Measurements from ENCODE around the gene HEPACAM2. TPM values are rescaled to one million over a fixed set of nuclear protein-coding genes. Genes with fewer than 3 reads are reported as not detected.

The HEPACAM2 gene
- total and polyA plus RNA-seq, 4 experiments from 2014 or later = 0.15 TPM; not detected in 3

- H3K36me3 Mint-ChIP-seq = peaks cover 0 to 5% of the 10 kb centered on the region in 2 donors
- no peaks in the 10 kb centered on the region for H3K9me3 Mint-ChIP-seq
- no peaks in the 10 kb centered on the region for H3K36me3 ChIP-seq (ENCODE audit: insufficient read depth, low read length)
- POLR2A ChIA-PET (ENCODE audit: partially characterized antibody) = interaction anchor here (1.2 to 2.5 kb wide), 9 partner anchors 10 to 784 kb away, joined by 3 to 24 read pairs (median 8); partner anchors contain the start of genes CDK6, GATAD1, PEX1 and RBM48
- intact Hi-C loops (cut with micrococcal nuclease) = loop anchor here (1.0 to 10.0 kb wide), 3 partner anchors 329 to 1284 kb away; no protein-coding TSS in a partner anchor
- H3K27ac Mint-ChIP-seq = peak overlapping the region; percentile 85 to 100 (median 98)
- H3K27me3 Mint-ChIP-seq = no peaks in the 10 kb centered on the region
- H3K27ac ChIP-seq (ENCODE audit: low read depth, low read length) = peak overlapping the region; percentile 86
- H3K4me3 ChIP-seq (ENCODE audit: low read length in 2 of 2) = peak overlapping the region; percentile 66 to 99
- DNase-seq = no peak
- H3K4me3 Mint-ChIP-seq = peak overlapping the region; percentile 91 to 97 (median 95)
- peaks cover 31% of the 10 kb centered on the region for H3K4me1 ChIP-seq (ENCODE audit: insufficient read depth, low read length)
- no peaks in the 10 kb centered on the region for H3K9me3 ChIP-seq (ENCODE audit: control insufficient read depth in 1 of 2, low read length in 2 of 2)
- CTCF ChIA-PET (ENCODE audit: partially characterized antibody) = interaction anchor here (1.3 to 3.5 kb wide), 4 partner anchors 10 to 783 kb away, joined by 3 to 31 read pairs (median 6); partner anchors contain the start of gene SAMD9L
- H3K27me3 ChIP-seq (ENCODE audit: insufficient read depth, low read length) = no peaks in the 10 kb centered on the region
- peaks cover 9 to 20% (median 14%) of the 10 kb centered on the region in 4 donors for H3K4me1 Mint-ChIP-seq
Observed at GRCh38 chr7:93231259-93231658, 5.0 kb upstream of the HEPACAM2 start.

GRCh38 chr7:93228302-93228701, 2.0 kb upstream of the HEPACAM2 start:
- peak overlapping the region in 6 of 7 donors; percentile 1 to 77 (median 30) for H3K27ac Mint-ChIP-seq
- POLR2A ChIA-PET (ENCODE audit: partially characterized antibody) = interaction anchor here (0.7 to 1.2 kb wide), 2 partner anchors 111 to 466 kb away, joined by 3 read pairs; partner anchors contain the start of gene SAMD9
- Histone ChIP-seq H3K4me3 (ENCODE audit: low read length in 2 of 2) (no peak overlapping the region), H3K4me1 (ENCODE audit: insufficient read depth, low read length) (peaks cover 24% of the 10 kb centered on the region), H3K36me3 (ENCODE audit: insufficient read depth, low read length) (no peaks in the 10 kb centered on the region), H3K9me3 (ENCODE audit: control insufficient read depth in 1 of 2, low read length in 2 of 2) (no peaks in the 10 kb centered on the region), H3K27me3 (ENCODE audit: insufficient read depth, low read length) (no peaks in the 10 kb centered on the region), H3K27ac (ENCODE audit: low read depth, low read length) (no peak overlapping the region)
- H3K4me1 Mint-ChIP-seq = peaks cover 8 to 20% (median 12%) of the 10 kb centered on the region in 4 donors
- peak; percentile 35 to 75 (median 71) for DNase-seq
- no peaks in the 10 kb centered on the region for H3K27me3 Mint-ChIP-seq
- intact Hi-C loops (cut with micrococcal nuclease) = loop anchor here (1.0 kb wide), 2 partner anchors 110 to 607 kb away; no protein-coding TSS in a partner anchor
- CTCF ChIA-PET (ENCODE audit: partially characterized antibody) = interaction anchor here (0.9 to 4.1 kb wide), 16 partner anchors 11 to 781 kb away, joined by 3 to 19 read pairs (median 4); partner anchors contain the start of genes GATAD1, SAMD9 and SAMD9L
- no peaks in the 10 kb centered on the region for H3K9me3 Mint-ChIP-seq
- H3K36me3 Mint-ChIP-seq = peaks cover 0 to 5% of the 10 kb centered on the region in 2 donors
- H3K4me3 Mint-ChIP-seq = no peak overlapping the region

DNA sequence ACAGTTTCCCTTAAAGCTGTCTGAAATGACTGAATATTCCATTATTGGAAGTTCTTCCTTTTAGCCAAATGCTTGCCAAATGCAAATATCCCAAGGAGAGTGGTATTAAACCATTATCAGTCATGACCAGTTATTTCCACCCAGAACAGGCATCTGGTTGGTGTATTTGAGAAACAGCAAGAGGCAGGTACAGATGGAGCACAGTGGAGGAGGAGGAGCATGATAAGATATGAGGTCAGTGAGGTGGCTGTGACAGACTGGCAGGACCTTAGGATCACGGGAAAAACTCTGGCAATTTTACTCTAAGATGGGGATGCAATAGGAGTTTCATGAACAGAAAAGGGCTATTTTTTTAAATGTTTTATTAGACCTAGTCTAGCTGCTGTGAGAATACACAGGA, 6.4 kb downstream of the HEPACAM2 start:
- intact Hi-C loops (cut with micrococcal nuclease) = no loop called here

DNA sequence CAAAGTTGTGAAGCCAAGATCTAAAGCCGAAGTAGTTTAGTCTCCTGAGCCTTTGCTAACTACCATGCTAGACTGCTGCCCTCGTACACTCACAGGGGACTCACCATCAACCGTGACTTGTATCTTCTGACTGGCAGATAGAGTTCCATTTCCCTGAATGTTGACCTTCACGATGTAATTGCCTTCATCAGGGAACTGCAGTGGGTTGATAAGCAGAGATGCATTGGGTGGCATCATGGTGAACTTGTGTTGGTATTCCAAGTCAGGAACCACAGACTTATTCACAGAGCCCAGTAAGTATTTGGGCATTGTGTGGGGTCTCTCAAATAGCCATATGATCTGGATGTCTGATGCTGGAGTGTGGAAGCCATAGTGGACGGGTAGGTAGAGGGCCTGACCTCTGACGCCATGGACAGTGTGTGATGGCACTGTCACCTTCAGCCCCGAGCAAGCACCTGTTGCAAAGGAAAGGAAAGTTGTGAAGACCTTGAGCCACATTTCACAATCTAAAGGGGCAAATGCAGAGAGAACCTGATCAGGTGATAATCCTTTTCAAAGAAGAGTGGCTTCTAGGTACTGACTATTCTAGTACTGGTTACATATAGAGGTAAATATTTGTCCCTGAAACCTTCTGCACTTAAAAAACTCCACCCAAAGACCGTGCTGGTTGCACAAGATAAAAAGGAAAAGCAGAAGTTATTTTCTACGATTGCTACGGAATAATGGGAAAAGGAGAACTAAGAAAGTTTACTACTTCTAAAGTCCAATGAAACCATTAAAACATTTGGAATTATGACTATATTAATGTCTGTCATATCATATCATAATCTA, 7.1 kb downstream of the HEPACAM2 start:
- Histone ChIP-seq H3K36me3 (ENCODE audit: insufficient read depth, low read length) (no peaks in the 10 kb centered on the region), H3K4me3 (ENCODE audit: low read length in 2 of 2) (no peak overlapping the region), H3K27me3 (ENCODE audit: insufficient read depth, low read length) (no peaks in the 10 kb centered on the region), H3K4me1 (ENCODE audit: insufficient read depth, low read length) (no peaks in the 10 kb centered on the region), H3K27ac (ENCODE audit: low read depth, low read length) (no peak overlapping the region), H3K9me3 (ENCODE audit: control insufficient read depth in 1 of 2, low read length in 2 of 2) (no peaks in the 10 kb centered on the region)
- Mint-ChIP-seq H3K27me3 (peaks cover 21 to 24% of the 10 kb centered on the region in 2 donors), H3K4me1 (no peaks in the 10 kb centered on the region), H3K9me3 (no peaks in the 10 kb centered on the region), H3K36me3 (no peaks in the 10 kb centered on the region), H3K4me3 (no peak overlapping the region), H3K27ac (no peak overlapping the region)
- no peak for DNase-seq
- CTCF ChIA-PET (ENCODE audit: partially characterized antibody) = no interaction called here
- intact Hi-C loops (cut with micrococcal nuclease) = no loop called here
- POLR2A ChIA-PET (ENCODE audit: partially characterized antibody) = no interaction called here

More for the DNA sequence above, 6.4 kb downstream of the HEPACAM2 start:
- Histone ChIP-seq H3K36me3 (ENCODE audit: insufficient read depth, low read length) (no peaks in the 10 kb centered on the region), H3K27ac (ENCODE audit: low read depth, low read length) (no peak overlapping the region), H3K9me3 (ENCODE audit: control insufficient read depth in 1 of 2, low read length in 2 of 2) (no peaks in the 10 kb centered on the region), H3K4me3 (ENCODE audit: low read length in 2 of 2) (no peak overlapping the region), H3K27me3 (ENCODE audit: insufficient read depth, low read length) (no peaks in the 10 kb centered on the region), H3K4me1 (ENCODE audit: insufficient read depth, low read length) (no peaks in the 10 kb centered on the region)
- H3K9me3 Mint-ChIP-seq = no peaks in the 10 kb centered on the region
- H3K4me3 Mint-ChIP-seq = no peak overlapping the region
- no peaks in the 10 kb centered on the region for H3K4me1 Mint-ChIP-seq
- H3K27me3 Mint-ChIP-seq = peaks cover 16 to 19% of the 10 kb centered on the region in 2 donors
- H3K36me3 Mint-ChIP-seq = no peaks in the 10 kb centered on the region
- ChIA-PET CTCF (ENCODE audit: partially characterized antibody) (no interaction called here), POLR2A (ENCODE audit: partially characterized antibody) (no interaction called here)
- no peak overlapping the region for H3K27ac Mint-ChIP-seq
- no peak for DNase-seq

GRCh38 chr7:93212881-93213280, 13.4 kb downstream of the HEPACAM2 start:
- Mint-ChIP-seq H3K27me3 (peaks cover 31 to 41% of the 10 kb centered on the region in 2 donors), H3K9me3 (no peaks in the 10 kb centered on the region), H3K27ac (no peak overlapping the region), H3K4me3 (no peak overlapping the region), H3K36me3 (no peaks in the 10 kb centered on the region), H3K4me1 (no peaks in the 10 kb centered on the region)
- intact Hi-C loops (cut with micrococcal nuclease) = no loop called here
- H3K36me3 ChIP-seq (ENCODE audit: insufficient read depth, low read length) = no peaks in the 10 kb centered on the region
- H3K27ac ChIP-seq (ENCODE audit: low read depth, low read length) = no peak overlapping the region
- H3K4me1 ChIP-seq (ENCODE audit: insufficient read depth, low read length) = no peaks in the 10 kb centered on the region
- ChIA-PET POLR2A (ENCODE audit: partially characterized antibody) (no interaction called here), CTCF (ENCODE audit: partially characterized antibody) (interaction anchor here (1.3 kb wide), 1 partner anchor 15 kb away, joined by 3 read pairs; no protein-coding TSS in a partner anchor)
- H3K9me3 ChIP-seq (ENCODE audit: control insufficient read depth in 1 of 2, low read length in 2 of 2) = no peaks in the 10 kb centered on the region
- no peak for DNase-seq
- H3K27me3 ChIP-seq (ENCODE audit: insufficient read depth, low read length) = peaks cover 5% of the 10 kb centered on the region
- H3K4me3 ChIP-seq (ENCODE audit: low read length in 2 of 2) = no peak overlapping the region

- no peaks in the 10 kb centered on the region for H3K9me3 ChIP-seq (ENCODE audit: control insufficient read depth in 1 of 2, low read length in 2 of 2)
- Mint-ChIP-seq H3K27me3 (peaks cover 29 to 37% of the 10 kb centered on the region in 2 donors), H3K4me1 (no peaks in the 10 kb centered on the region), H3K4me3 (no peak overlapping the region), H3K27ac (no peak overlapping the region), H3K9me3 (no peaks in the 10 kb centered on the region), H3K36me3 (no peaks in the 10 kb centered on the region)
- no peaks in the 10 kb centered on the region for H3K36me3 ChIP-seq (ENCODE audit: insufficient read depth, low read length)
- POLR2A ChIA-PET (ENCODE audit: partially characterized antibody) = no interaction called here
- H3K27ac ChIP-seq (ENCODE audit: low read depth, low read length) = no peak overlapping the region
- H3K4me1 ChIP-seq (ENCODE audit: insufficient read depth, low read length) = no peaks in the 10 kb centered on the region
- DNase-seq = no peak
- CTCF ChIA-PET (ENCODE audit: partially characterized antibody) = interaction anchor here (1.1 kb wide), 1 partner anchor 17 kb away, joined by 3 read pairs; no protein-coding TSS in a partner anchor
- intact Hi-C loops (cut with micrococcal nuclease) = no loop called here
- H3K27me3 ChIP-seq (ENCODE audit: insufficient read depth, low read length) = peaks cover 5% of the 10 kb centered on the region
- no peak overlapping the region for H3K4me3 ChIP-seq (ENCODE audit: low read length in 2 of 2)
Observed at GRCh38 chr7:93211228-93211818, 14.9 kb downstream of the HEPACAM2 start.

GRCh38 chr7:93205046-93205445, 21.2 kb downstream of the HEPACAM2 start:
- Mint-ChIP-seq H3K9me3 (no peaks in the 10 kb centered on the region), H3K4me1 (no peaks in the 10 kb centered on the region), H3K4me3 (no peak overlapping the region), H3K27me3 (peaks cover 1 to 10% of the 10 kb centered on the region in 2 donors), H3K36me3 (no peaks in the 10 kb centered on the region), H3K27ac (no peak overlapping the region)
- Histone ChIP-seq H3K27me3 (ENCODE audit: insufficient read depth, low read length) (no peaks in the 10 kb centered on the region), H3K4me1 (ENCODE audit: insufficient read depth, low read length) (no peaks in the 10 kb centered on the region), H3K4me3 (ENCODE audit: low read length in 2 of 2) (no peak overlapping the region), H3K27ac (ENCODE audit: low read depth, low read length) (no peak overlapping the region), H3K36me3 (ENCODE audit: insufficient read depth, low read length) (no peaks in the 10 kb centered on the region), H3K9me3 (ENCODE audit: control insufficient read depth in 1 of 2, low read length in 2 of 2) (no peaks in the 10 kb centered on the region)
- POLR2A ChIA-PET (ENCODE audit: partially characterized antibody) = no interaction called here
- DNase-seq = no peak
- intact Hi-C loops (cut with micrococcal nuclease) = no loop called here
- CTCF ChIA-PET (ENCODE audit: partially characterized antibody) = no interaction called here
